HG03558 (cell line): Measurements from ENCODE around the gene EYS.
"Not testable (repeated sequence)": the region's sequence is repeated elsewhere in the genome, so short reads cannot be mapped to it uniquely, and the experiment has no call there.

Experiments
- ATAC-seq: cut with Tn5 transposase; IDR thresholded peaks from one replicate; pipeline ENCODE4 v1.9.1; 2021; ENCODE audit warnings: moderate number of reproducible peaks; ENCODE audit not compliant: unreplicated experiment; ENCODE audit errors: extremely low read depth

EYS gene

DNA sequence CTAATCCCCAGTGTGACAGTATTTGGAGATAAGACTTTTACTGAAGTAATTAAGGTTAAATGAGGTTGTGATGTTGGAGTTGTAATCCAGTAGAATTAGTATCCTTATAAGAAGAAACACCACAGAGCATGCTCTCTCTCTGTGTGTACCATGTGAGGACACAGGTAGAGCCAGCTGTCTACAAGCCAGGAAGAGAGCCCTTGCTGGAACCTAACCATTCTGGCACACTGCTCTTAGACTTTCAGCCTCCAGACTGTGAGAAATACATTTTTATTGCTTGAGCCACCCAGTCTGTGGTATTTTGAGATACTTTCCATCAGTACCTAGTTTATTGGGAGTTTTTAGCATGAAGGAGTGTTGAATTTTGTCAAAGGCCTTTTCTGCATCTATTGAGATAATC, 1961.2 kb downstream of the EYS start:
- ATAC-seq, result no peak

GRCh38 chr6:63744810-63745209, 1962.2 kb downstream of the EYS start:
- ATAC-seq, result no peak

DNA sequence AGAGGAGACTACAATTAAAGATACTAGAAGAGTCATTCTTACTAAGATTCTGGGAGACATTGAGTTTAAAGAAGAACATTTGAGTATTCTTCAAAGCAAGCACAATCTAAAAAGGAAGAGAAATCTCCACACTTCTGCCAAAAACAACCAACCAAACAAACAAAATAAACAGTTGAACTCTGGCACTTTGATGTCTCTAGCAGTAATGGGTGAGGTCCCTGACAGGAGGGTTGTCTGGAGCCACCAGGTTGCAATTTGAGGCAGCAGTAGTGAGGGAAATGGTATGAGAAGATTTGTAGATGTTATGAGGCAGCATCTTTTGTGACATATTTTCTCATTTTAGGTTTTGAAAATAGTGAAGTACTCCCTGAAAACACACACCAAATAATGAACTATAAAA, 1963.3 kb downstream of the EYS start:
- no peak for ATAC-seq

DNA sequence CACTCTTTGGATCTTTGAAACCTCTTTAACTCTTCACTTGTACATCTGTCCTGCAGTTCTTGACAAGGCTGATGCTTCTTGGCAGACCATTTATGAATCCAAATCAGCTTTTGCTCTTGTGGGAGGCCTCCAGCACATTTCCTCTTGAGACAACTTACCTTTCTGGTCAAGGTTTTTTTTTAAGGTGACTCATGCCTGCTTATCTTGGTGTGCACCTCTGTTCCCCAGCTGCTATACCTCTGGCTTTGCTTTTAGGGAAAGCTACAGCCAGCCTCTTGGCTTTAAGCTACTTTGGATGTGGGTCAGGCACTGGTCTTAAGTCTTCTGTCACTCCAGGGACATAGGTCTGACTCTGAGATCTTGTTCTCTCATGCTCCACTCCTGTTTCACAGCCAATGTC, 1965.0 kb downstream of the EYS start:
- no peak for ATAC-seq

DNA sequence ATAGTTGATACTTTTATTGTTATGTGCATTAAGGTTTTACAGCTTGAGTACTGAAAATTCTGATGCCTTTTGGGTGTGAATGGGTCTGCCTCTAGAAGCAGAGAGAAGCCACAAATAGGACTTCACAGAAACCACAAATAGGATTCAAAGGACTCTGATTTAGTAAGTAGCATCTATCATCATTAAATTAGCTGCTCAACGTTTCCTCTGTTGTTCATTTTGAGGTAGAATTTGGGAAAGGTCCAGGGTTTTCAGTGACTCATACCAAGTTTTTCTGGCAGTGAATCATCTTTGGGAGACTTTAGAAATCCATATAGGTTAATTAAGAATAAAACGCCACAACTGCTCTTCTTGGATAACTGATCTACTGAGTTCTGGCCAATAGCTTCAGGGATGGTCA, 1966.3 kb downstream of the EYS start:
- no peak for ATAC-seq

GRCh38 chr6:63739094-63739687, 1967.8 kb downstream of the EYS start:
- ATAC-seq, result no peak

DNA sequence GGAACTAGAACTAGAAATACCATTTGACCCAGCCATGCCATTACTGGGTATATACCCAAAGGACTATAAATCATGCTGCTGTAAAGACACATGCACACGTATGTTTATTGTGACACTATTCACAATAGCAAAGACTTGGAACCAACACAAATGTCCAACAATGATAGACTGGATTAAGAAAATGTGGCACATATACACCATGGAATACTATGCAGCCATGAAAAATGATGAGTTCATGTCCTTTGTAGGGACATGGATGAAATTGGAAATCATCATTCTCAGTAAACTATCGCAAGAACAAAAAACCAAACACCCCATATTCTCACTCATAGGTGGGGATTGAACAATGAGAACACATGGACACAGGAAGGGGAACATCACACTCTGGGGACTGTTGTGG, 1968.8 kb downstream of the EYS start:
- ATAC-seq, result not testable (repeated sequence)

DNA sequence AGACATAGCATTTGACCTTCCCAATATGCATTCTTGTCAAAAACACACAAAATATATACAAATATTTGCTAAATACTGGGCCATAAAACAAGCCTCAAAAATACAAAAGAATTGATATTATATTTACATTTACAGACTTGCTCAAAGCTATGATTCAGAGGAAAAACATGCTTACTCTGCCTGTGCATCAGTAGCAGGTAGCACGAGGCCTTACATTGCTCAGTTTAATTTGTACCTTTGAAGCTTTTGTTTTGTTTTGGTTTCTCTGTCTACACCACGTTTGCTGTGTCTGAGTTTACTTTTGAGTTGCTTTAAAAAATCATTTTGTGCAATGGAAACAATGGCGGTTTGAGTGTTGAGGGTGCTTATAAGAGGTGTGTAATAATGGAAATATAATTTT, 1972.1 kb downstream of the EYS start:
- ATAC-seq, result no peak

- ATAC-seq, result no peak
Observed at GRCh38 chr6:63732336-63732735, 1974.7 kb downstream of the EYS start.

DNA sequence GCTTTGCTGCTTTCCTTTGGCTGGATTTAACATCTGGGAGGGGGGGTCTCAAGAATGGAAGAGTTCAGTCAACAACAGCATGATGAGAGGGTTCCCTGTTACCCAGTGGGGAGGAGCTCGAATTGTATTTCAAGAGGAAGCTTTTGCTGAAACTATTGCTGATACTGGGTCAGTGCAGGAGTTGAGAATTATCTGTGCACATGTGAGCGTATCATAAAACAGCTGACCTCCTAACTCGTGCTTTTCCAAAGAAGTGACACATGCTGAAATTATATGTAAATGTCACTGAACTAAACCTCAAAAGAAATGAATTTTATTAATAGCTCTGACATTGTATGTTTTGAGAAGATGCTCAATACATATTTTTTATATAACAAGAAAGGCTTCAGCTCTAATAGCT, 1975.1 kb downstream of the EYS start:
- no peak for ATAC-seq

DNA sequence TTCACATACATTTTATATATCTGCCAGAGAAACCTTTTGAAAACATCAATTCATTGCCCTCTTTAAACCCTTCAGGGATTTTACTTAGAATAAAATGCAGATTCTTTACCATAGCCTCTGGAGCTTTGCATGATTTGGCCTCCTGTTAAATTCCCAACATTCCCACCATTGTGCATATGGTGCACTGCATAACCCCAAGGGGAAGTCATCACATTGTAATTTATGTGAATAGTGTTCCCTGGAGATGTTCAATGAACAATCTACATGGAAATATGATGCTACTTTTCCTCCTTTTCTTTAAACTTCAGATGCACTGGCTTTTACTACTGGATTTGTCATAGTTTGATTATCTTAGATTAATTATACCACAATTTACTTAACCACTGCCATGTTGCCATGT, 1976.7 kb downstream of the EYS start:
- ATAC-seq, result no peak

DNA sequence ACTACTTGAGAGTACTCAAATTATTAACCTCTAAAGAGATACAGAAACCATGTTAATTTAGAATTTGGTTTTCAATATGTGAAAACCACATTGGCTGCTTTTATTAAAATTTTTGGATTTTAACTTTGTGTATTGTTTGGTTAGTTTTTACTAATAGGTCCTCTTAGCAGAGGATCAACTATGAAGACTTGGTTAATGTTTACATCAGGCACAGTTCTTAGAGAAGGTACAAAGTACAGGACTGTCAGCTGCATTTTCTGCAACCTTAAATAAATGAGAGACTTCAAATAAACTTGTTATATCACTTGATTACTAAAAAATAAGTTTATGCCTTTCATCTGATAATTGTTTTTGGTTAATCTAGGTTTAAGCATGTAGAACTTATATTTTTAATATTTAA, 1982.3 kb downstream of the EYS start:
- ATAC-seq, result no peak

GRCh38 chr6:63721181-63721580, 1985.8 kb downstream of the EYS start:
- no peak for ATAC-seq

DNA sequence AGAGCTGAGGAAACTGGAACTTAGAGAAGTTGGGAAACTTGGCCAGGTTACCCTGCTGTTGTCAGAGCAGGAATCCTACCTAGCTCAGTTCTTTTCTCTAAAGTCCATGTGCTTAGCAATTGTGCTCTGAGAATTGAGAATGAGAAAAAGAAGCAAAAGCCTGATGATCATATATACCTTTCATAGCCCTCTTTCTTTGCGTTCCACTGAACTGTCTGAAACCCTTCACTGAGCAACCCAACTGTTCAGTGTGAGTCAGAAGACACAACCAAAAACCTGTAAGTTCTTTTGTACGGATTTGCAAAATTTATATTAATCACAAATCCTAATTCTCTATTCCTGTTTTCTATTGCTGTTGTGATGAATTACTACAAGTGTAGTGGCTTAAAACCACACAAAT, 1990.9 kb downstream of the EYS start:
- ATAC-seq, result no peak

DNA sequence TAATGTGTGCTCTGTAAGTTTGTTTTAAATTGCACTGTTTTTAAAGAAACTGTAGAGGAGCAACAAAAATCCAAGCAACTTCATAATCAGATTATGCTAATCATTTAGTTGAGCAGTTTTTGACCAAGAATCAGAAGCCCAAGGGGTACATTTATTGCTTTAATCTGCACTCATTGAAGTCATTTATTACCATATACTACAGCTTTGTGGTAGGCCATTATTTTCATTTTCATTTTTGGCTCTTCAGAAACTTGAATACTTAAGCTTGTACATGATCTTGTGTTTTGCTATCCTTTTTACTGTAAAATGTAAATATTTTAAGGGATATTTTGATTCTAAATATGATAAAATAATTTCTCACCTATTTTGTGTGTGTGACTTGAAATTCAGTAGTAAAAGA, 1992.9 kb downstream of the EYS start:
- no peak for ATAC-seq

GRCh38 chr6:63713332-63713731, 1993.7 kb downstream of the EYS start:
- ATAC-seq, result no peak

- no peak for ATAC-seq
Observed at GRCh38 chr6:63709148-63709547, 1997.9 kb downstream of the EYS start.

DNA sequence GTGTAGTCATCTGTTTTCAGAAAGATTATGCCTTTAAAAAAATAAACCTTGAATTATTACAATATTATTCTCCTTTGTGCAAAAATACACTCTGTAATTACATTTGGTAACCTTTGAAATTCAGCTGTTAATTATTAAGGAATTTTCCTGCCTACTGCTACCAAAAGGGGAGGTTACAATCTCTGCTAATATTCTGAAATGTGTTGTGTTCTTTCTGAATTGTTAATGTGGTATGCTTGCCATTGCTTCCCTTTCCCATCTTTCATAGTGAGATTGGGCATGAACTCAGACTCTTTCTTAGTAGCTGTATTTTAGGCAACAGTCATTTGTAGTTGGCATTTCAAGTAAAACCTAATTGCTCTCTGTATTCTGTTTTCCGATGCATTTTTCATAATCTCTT, 1998.4 kb downstream of the EYS start:
- ATAC-seq, result no peak

DNA sequence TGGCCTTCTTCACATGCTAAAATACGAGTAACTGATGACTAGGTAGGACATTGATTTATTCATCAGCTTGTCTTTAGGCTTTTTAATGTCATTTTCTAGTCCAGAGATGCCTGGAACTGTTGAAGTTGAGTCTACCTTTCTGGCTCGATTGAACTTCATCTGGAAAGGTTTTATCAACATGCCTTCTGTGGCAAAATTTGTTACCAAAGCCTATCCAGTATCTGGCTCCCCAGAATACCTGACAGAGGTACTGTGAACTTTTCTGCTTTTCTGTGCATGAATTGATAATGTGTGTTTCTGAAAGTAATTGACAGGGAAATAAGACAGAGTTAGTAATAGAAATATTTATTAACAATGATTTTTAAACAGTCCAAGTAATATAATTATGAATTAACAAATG, 2000.4 kb downstream of the EYS start:
- ATAC-seq, result no peak

- ATAC-seq, result no peak
Observed at GRCh38 chr6:63705707-63706106, 2001.3 kb downstream of the EYS start.

DNA sequence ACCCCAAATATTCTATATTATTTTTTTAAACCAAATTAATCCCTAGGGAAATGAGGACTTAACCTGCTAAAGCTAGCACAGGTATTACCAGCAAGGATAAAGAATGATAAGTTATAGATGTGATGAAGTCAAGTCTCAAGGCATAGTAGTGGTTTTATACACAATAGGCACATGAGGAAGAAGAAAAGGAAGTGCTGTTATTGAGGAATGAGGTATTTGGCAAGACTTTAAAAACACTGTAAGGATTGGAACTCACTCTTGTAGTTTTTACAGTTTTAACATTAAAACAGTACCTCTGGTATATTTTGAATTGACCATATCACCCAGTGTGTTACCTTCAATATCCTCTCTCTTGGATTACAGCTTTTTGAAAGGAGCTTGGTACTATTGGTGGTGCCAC, 2016.8 kb downstream of the EYS start:
- ATAC-seq, result no peak

GRCh38 chr6:63689421-63689820, 2017.6 kb downstream of the EYS start:
- ATAC-seq, result no peak
